Esophagus squamous epithelium (tissue), 5 donors: ENCODE measurements around the gene COL16A1. TPM values are rescaled to one million over a fixed set of nuclear protein-coding genes. Genes with fewer than 3 reads are reported as not detected.

Source experiments
- DNase-seq: peaks from one replicate; lab custom pipeline; 2025; lab: John Stamatoyannopoulos, UW
- H3K27ac ChIP-seq, 4 donors: fragments of 200-600 bp; sonication (generic); one replicate each; pipeline ENCODE4 v1.5.1; 2016 to 2019; ENCODE audit warnings: mild to moderate bottlenecking in 1 of 4
- H3K27me3 ChIP-seq, 4 donors: fragments of 200-600 bp; sonication (generic); 1 replicate in 3 of 4; 2 replicates in 1 of 4; pipeline versions ENCODE4 v1.5.1 to v1.6.0; 2017 to 2021; ENCODE audit warnings: antibody characterized with exemption in 1 of 4
- H3K36me3 ChIP-seq, 3 donors: fragments of 200-600 bp; sonication (generic); one replicate each; pipeline ENCODE4 v1.5.1; 2016 to 2019
- H3K4me1 ChIP-seq, 3 donors: fragments of 200-600 bp; sonication (generic); one replicate each; pipeline ENCODE4 v1.5.1; 2017 to 2019
- H3K4me3 ChIP-seq, 4 donors: fragments of 200-600 bp; sonication (generic); 1 replicate in 3 of 4; 2 replicates in 1 of 4; pipeline ENCODE4 v1.5.1; 2016 to 2019; ENCODE audit warnings: mild to moderate bottlenecking in 2 of 4, moderate library complexity in 1 of 4
- H3K9me3 ChIP-seq, 3 donors: fragments of 200-600 bp; sonication (generic); one replicate each; pipeline ENCODE4 v1.5.1; 2016 to 2019
- POLR2A ChIP-seq, 4 donors: fragments of 450-650 bp; IDR thresholded peaks; one replicate each; pipeline ENCODE4 v1.6.1; 2017; ENCODE audit warnings: antibody characterized with exemption in 4 of 4, mild to moderate bottlenecking in 4 of 4, moderate library complexity in 3 of 4
- WGBS, 2 donors: methylation state at CpG; one replicate each; pipeline ENCODE4 v1.1.5; 2018; 5-methylcytosine and 5-hydroxymethylcytosine counted together
- intact Hi-C: fragments of 100-400 bp; cut with DNase I; formaldehyde crosslinking; loops from one replicate; pipeline ENCODE4 v1.15.0; 2022
- total RNA-seq, 4 donors: library from RNA; depleted of rRNA; stranded (reverse); fragments of >200 nt; gene quantifications; one replicate each; pipeline ENCODE4 v1.1.0, GENCODE V29; 2016
- TF ChIP-seq, protein P1 (sequence below), 6 experiments: fragments of 450-650 bp in 4 of 6; fragments of 200-600 bp in 2 of 6; sonication (generic) in 2 of 6; IDR thresholded peaks; one replicate each; pipeline ENCODE4 v1.5.1; 2016 to 2019; ENCODE audit warnings: antibody characterized with exemption in 6 of 6, mild to moderate bottlenecking in 4 of 6, moderate library complexity in 4 of 6
- donor health status: DM: yes; HTN: yes; CAD: no.

COL16A1 gene
- total RNA-seq, 4 donors from 2014 or later: 8.8 to 35.5 (median 16.4) TPM

DNA sequence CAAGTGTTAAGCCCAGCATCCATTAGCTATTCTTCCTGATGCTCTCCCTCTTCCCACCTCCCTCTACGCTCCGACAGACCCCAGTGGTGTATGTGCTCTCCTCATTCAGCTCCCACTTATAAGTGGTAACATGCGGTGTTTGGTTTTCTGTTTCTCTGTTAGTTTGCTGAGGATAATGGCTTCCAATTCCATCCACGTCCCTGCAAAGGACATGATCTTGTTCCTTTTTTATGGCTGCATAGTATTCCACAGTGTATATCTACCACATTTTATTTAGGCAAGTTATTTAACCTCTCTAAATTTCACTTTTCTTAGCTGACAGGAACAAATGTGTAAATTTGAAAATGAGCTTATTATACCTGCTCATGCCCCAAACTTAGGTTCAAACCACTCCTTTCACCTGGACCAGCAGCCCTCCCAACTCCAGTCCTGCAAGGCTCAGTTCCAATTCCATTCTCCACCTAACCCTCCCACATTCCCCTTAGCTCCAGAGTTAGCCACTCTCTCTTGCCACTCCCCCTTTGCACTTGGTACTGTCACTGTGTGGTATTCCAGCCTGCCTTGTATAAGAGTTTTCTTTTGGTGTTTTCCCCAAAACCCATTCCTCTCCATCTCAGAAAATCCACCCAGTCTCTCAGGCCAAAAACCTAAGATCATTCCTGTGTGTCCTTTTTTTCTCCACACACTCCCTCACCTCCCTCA, 57.4 kb downstream of the COL16A1 start:
- TF ChIP-seq, protein P1, sequence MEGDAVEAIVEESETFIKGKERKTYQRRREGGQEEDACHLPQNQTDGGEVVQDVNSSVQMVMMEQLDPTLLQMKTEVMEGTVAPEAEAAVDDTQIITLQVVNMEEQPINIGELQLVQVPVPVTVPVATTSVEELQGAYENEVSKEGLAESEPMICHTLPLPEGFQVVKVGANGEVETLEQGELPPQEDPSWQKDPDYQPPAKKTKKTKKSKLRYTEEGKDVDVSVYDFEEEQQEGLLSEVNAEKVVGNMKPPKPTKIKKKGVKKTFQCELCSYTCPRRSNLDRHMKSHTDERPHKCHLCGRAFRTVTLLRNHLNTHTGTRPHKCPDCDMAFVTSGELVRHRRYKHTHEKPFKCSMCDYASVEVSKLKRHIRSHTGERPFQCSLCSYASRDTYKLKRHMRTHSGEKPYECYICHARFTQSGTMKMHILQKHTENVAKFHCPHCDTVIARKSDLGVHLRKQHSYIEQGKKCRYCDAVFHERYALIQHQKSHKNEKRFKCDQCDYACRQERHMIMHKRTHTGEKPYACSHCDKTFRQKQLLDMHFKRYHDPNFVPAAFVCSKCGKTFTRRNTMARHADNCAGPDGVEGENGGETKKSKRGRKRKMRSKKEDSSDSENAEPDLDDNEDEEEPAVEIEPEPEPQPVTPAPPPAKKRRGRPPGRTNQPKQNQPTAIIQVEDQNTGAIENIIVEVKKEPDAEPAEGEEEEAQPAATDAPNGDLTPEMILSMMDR (IDR thresholded peaks at IDR 0.05): no peak
- no peak for TF ChIP-seq POLR2A (IDR thresholded peaks at IDR 0.05)
- peaks cover 7 to 64% (median 25%) of the 10 kb centered on the region in 3 donors for H3K4me1 ChIP-seq

DNA sequence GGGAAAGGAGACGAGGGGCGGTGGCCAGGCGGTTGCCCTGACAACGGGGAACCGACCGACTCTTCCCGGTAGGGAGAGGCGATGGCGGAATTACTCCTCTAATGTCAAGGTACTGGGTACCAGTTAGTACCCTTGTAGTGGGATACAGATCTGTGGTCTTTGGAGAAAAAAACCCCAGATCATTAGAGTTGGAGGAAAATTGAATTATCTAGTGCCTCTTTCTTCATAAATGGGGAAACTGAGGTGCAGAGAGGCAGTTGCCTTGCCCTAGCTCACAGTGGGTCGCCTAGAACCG, 58.6 kb downstream of the COL16A1 start:
- 0 to 1% methylated on average over 11 of the region's 11 CpGs for WGBS, 2 donors
- H3K4me3 ChIP-seq: peak overlapping the region; percentile 71 to 95 (median 79)
- H3K27ac ChIP-seq: peak overlapping the region; percentile 97 to 100 (median 98)
- H3K36me3 ChIP-seq: no peaks in the 10 kb centered on the region
- H3K4me1 ChIP-seq: peaks cover 8 to 64% (median 19%) of the 10 kb centered on the region in 3 donors
- H3K27me3 ChIP-seq: no peaks in the 10 kb centered on the region
- no peaks in the 10 kb centered on the region for H3K9me3 ChIP-seq
- no peak for DNase-seq
- intact Hi-C loops: no loop called here
- TF ChIP-seq POLR2A (IDR thresholded peaks at IDR 0.05): no peak
- TF ChIP-seq, protein P1 (IDR thresholded peaks at IDR 0.05): no peak

More for the DNA sequence above, 57.4 kb downstream of the COL16A1 start:
- no peak for DNase-seq
- H3K4me3 ChIP-seq: no peak overlapping the region
- WGBS, 2 donors: 95 to 97% methylated on average over 4 of the region's 4 CpGs
- intact Hi-C loops: no loop called here
- no peaks in the 10 kb centered on the region for H3K27me3 ChIP-seq
- H3K9me3 ChIP-seq: no peaks in the 10 kb centered on the region
- no peaks in the 10 kb centered on the region for H3K36me3 ChIP-seq
- no peak overlapping the region for H3K27ac ChIP-seq

DNA sequence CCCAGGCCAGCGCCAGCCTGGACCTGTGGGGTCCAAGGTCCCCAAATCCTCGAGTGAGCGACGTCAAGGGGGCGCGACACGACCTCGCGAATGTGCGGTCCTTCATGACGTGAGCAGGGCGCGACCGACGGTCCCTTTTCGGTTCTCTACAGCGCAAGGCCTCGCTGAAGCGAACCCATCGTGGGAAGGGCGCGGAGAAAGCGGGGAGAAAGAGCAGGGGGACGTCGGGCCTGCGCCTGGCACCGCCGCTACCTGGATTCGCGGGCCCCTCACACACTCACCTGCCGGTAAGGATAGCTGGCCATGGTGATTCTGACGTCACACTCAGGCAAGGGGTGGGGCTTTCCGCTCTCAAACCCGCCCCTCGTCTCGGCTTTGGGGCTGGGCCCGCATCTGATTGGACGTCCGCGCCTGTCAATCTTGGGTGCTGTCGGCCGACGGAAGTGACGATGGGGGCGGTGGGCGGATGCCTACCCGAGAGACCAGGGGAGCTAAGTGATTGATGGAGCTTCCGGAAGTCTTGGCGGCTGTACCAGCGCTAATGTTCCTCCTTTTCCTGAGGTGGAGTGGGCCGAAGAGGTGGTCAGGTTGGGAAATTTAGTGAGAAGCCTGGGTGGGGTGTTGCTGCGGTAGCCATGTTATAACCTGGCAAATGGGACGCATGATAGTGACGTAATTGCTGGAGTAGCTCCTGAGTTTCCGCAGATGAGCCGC, 59.1 kb downstream of the COL16A1 start, which contains the start of gene PEF1:
Gene PEF1, minus strand, starts transcription at position 317 of the 714 bp plus-strand sequence. Its CDS starts 12 bp downstream, at position 305.
- no peaks in the 10 kb centered on the region for H3K9me3 ChIP-seq
- TF ChIP-seq, protein P1 (IDR thresholded peaks at IDR 0.05): peak in 1 of 6 experiments; percentile 12
- TF ChIP-seq POLR2A (IDR thresholded peaks at IDR 0.05): peak in 2 of 4 donors; percentile 75 to 81
- H3K36me3 ChIP-seq: no peaks in the 10 kb centered on the region
- peak; percentile 95 for DNase-seq
- no peaks in the 10 kb centered on the region for H3K27me3 ChIP-seq
- peak within 1 kb of the TSS; percentile 97 to 100 (median 98) for H3K27ac ChIP-seq
- 0% methylated on average over 6 to 22 of the region's 56 CpGs for WGBS, 2 donors
- H3K4me3 ChIP-seq: peak within 1 kb of the TSS; percentile 71 to 95 (median 79)
- peaks cover 13 to 64% (median 24%) of the 10 kb centered on the region in 3 donors for H3K4me1 ChIP-seq
- intact Hi-C loops: no loop called here

DNA sequence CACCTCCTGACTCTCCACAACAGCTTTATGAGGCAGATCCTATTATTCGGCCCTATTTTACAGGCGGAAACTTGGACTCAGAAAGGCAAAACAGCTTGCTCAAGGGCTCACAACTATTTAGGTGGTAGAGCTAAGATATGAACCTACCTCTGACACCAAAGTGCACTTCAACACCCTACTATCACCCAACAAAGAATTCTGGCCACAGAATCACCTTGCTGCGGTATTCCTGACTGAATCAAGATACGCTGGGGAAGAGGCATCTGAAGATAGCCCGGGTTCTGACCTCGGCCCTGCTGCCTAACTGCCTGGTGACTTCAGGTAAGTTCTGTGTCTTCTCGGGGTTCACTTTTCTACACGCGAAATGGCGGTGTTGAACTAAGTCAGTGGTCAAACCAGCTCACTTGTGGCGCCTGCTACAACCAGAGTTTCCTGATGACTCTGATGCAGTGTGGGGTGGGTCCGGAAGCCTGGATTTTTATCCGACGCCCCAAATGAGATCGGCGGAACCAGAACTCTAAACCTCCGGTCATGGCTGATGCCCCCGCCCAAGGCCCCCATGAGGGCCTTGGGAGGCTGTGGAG, 59.7 kb downstream of the COL16A1 start:
- DNase-seq: no peak
- Histone ChIP-seq H3K27ac (peak overlapping the region; percentile 97 to 100 (median 98)), H3K36me3 (no peaks in the 10 kb centered on the region), H3K4me1 (peaks cover 17 to 70% (median 30%) of the 10 kb centered on the region in 3 donors), H3K4me3 (peak overlapping the region; percentile 71 to 95 (median 79)), H3K27me3 (no peaks in the 10 kb centered on the region), H3K9me3 (no peaks in the 10 kb centered on the region)
- TF ChIP-seq, protein P1 (IDR thresholded peaks at IDR 0.05): no peak
- TF ChIP-seq POLR2A (IDR thresholded peaks at IDR 0.05): no peak
- intact Hi-C loops: no loop called here
- 9 to 11% methylated on average over 8 to 16 of the region's 18 CpGs for WGBS, 2 donors
